WERI-Rb-1 (cell line): ENCODE data around the gene ZNF784.

Experiments
- DNase-seq: peaks from one replicate; pipeline ENCODE4 v3.0.0-alpha.2; 2020
- H3K27ac ChIP-seq: fragments of 250-450 bp; sonication (Bioruptor Pico); 2 replicates; pipeline ENCODE4 v1.5.1; 2020; ENCODE audit warnings: mild to moderate bottlenecking, moderate library complexity
- H3K27me3 ChIP-seq: fragments of 250-450 bp; sonication (Bioruptor Pico); 2 replicates; pipeline ENCODE4 v1.5.1; 2021; ENCODE audit warnings: mild to moderate bottlenecking, low read depth, moderate library complexity; ENCODE audit not compliant: insufficient read depth, severe bottlenecking
- H3K36me3 ChIP-seq: fragments of 250-450 bp; sonication (Bioruptor Pico); 2 replicates; pipeline ENCODE4 v1.5.1; 2020; ENCODE audit warnings: mild to moderate bottlenecking, moderate library complexity
- H3K4me3 ChIP-seq: 2 replicates; pipeline ENCODE4 v1.5.1; 2011; ENCODE audit warnings: low read depth, mild to moderate bottlenecking, control low read depth, low read length
- H3K9me3 ChIP-seq: fragments of 250-450 bp; sonication (Bioruptor Pico); 2 replicates; pipeline ENCODE4 v1.5.1; 2021; ENCODE audit warnings: mild to moderate bottlenecking, moderate library complexity; ENCODE audit not compliant: severe bottlenecking
- TF ChIP-seq, protein P1 (sequence below): IDR thresholded peaks from 2 replicates; pipeline ENCODE4 v1.5.1; 2011; ENCODE audit warnings: low read depth, mild to moderate bottlenecking, control low read depth, inconsistent platforms, low read length

ZNF784 gene

DNA sequence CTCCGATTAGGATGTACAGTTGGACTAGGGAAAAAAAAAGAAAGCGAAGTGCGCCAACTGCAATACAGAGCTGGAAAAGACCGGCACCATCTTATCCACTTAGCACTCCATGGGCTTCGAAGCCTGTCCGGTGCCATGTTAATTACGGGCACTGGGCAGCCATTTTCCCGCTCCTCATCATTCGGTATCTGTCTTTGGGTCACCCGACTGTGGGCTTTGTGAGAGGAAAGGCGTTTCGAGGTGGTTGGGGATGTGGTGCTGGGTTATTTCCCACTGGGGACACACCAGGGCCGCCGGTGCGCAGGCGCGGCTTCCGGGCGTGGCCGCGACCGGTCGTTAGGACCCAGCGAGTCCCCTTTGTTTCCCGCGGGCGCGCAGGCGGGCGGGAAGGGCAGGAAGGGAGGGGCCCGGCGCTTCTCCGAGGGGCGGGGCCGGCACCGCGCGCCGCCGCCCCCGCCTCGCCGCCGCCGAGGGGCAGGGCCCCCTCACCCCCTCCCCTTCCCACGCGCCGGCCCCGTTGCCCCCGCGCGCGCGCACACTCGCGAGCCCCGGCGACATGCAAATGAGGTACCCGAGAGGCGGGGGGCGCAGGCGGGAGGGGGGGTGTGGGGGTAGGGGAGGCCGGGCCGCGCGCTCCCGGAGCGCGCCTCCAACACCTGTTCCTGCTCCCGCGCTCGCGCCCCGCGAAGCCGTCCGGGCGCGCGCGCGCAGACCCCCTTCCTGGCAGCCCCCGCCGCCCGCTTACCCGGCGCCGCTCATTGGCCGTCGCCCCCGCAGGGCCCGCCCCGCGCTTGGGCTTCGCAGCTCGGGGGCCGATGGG lies 24.3 kb downstream of the ZNF784 start, which contains the start of gene ZNF524:
Gene ZNF524 (plus strand): TSS at position 447 of the 820 bp plus-strand sequence. CDS start 1,825 bp downstream, outside the sequence.
- peak; percentile 88 for DNase-seq
- TF ChIP-seq, protein P1, sequence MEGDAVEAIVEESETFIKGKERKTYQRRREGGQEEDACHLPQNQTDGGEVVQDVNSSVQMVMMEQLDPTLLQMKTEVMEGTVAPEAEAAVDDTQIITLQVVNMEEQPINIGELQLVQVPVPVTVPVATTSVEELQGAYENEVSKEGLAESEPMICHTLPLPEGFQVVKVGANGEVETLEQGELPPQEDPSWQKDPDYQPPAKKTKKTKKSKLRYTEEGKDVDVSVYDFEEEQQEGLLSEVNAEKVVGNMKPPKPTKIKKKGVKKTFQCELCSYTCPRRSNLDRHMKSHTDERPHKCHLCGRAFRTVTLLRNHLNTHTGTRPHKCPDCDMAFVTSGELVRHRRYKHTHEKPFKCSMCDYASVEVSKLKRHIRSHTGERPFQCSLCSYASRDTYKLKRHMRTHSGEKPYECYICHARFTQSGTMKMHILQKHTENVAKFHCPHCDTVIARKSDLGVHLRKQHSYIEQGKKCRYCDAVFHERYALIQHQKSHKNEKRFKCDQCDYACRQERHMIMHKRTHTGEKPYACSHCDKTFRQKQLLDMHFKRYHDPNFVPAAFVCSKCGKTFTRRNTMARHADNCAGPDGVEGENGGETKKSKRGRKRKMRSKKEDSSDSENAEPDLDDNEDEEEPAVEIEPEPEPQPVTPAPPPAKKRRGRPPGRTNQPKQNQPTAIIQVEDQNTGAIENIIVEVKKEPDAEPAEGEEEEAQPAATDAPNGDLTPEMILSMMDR, result no peak
- Histone ChIP-seq H3K27ac (peak within 1 kb of the TSS; percentile 100), H3K4me3 (peak within 1 kb of the TSS; percentile 91), H3K27me3 (no peaks in the 10 kb centered on the region), H3K36me3 (peaks cover 30% of the 10 kb centered on the region), H3K9me3 (no peaks in the 10 kb centered on the region)

DNA sequence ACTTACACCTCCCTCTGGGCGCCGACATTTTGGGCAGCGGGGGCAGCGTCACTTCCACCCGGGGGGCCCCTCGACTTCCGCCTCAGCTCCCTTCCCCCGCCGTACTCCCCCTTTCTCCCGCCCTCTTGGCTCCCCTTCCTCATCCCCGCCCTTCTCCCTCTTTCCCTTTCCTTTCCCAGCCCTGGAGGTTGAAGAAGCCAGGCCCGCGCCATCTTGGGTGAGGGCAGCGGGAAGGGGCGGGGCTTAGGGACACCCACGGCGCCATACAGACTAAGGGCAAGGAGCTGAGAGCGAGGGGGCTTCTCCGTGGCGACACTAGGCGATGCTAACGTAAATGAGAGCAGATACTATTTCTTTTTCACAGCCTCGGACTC lies 24.9 kb downstream of the ZNF784 start, which contains the start of gene FIZ1:
Gene FIZ1 (minus strand): TSS at position 50 of the 374 bp plus-strand sequence. CDS start 1,652 bp downstream, outside the sequence.
- DNase-seq, result peak; percentile 98
- Histone ChIP-seq H3K9me3 (no peaks in the 10 kb centered on the region), H3K27ac (peak within 1 kb of the TSS; percentile 100), H3K4me3 (peak within 1 kb of the TSS; percentile 91), H3K36me3 (peaks cover 34% of the 10 kb centered on the region), H3K27me3 (no peaks in the 10 kb centered on the region)
- TF ChIP-seq, protein P1, result no peak

DNA sequence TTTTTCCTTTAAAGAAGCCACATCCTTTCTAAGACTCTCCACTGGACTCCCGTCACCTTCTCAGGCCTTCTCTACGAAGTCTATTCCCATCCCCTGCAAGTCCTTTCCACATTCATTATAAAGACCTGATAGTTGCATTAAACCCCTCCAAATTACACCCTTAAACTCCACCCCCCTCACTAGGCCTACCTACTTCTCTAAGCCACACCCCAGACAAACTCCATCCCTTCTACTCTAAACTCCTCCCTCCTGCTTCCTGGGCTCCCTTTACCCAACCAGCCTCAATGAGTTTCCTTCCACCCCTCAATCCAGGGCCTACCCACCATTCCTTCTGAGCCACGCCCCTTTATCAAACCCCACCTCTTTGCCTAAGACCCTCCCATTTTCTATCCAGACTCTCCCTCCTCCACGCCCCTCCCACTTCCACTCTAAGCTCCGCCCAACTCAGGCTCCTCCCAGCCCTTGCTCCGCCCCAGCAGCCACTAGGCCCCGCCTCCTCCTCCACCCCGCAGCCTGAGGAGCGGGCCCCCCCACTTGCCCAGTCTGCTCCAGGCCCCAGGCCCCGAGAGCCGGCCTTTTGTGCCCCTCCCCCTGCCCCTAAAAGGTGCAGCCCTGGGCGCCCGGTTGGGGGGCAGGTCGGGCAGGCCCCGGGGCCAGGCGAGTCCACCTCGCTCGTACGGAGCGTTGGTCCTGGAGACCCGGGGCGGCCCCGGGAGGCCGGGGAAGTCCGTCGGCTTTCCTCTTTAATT lies 25.5 kb downstream of the ZNF784 start:
- peak; percentile 94 for DNase-seq
- TF ChIP-seq, protein P1, result no peak
- H3K36me3 ChIP-seq, result peaks cover 34% of the 10 kb centered on the region
- peak overlapping the region; percentile 91 for H3K4me3 ChIP-seq
- H3K9me3 ChIP-seq, result no peaks in the 10 kb centered on the region
- H3K27ac ChIP-seq, result peak overlapping the region; percentile 100
- no peaks in the 10 kb centered on the region for H3K27me3 ChIP-seq

DNA sequence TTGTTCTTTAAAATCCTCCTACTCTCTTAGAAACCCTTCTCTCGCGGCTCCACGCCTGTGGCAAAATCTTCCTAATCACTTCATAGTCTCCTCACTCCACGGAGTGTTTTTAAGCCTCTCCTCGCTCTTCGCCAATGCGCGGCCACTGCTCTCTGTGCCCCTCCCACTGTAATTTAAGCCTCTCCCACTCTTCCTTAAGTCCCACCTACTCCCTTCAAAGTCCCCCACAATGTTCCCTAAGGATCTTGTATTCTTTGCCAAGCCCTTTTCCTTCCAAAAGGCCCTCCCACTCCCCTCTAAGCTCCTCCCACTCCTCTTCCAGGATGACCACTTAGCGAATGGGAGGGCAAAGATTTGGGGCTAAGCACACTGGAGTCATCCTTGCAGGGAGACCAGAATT lies 26.3 kb downstream of the ZNF784 start:
- peaks cover 40% of the 10 kb centered on the region for H3K36me3 ChIP-seq

DNA sequence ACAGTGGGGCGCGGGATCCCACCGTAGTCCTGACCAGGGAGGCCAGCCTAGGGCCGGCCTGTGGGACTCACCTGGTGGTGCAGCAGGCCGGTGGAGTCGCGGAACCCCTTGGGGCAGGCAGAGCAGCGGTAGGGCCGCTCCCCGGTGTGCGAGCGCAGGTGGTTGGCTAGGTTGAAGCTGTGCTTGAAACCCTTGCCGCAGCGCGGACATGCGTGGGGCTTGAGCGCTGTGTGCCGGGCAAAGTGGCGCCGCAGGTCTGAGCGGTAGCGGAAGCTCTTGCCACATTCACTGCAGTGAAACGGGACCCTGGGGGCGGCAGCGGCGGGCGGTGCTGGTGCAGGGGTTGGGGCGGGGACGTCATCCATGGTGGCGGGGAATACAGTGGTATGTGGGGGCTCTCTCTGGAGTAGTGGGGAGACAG lies 26.9 kb downstream of the ZNF784 start:
- Histone ChIP-seq H3K9me3 (no peaks in the 10 kb centered on the region), H3K36me3 (peaks cover 42% of the 10 kb centered on the region), H3K27me3 (no peaks in the 10 kb centered on the region), H3K27ac (no peak overlapping the region), H3K4me3 (no peak overlapping the region)
- TF ChIP-seq, protein P1, result no peak
- DNase-seq, result no peak

More for the DNA sequence above, 26.3 kb downstream of the ZNF784 start:
- TF ChIP-seq, protein P1, result no peak
- no peaks in the 10 kb centered on the region for H3K9me3 ChIP-seq
- no peak for DNase-seq
- no peaks in the 10 kb centered on the region for H3K27me3 ChIP-seq
- no peak overlapping the region for H3K4me3 ChIP-seq
- H3K27ac ChIP-seq, result no peak overlapping the region
